NCI-H128 (cell line): ENCODE results near the gene COTL1.

Experiments used
- DNase-seq: peaks from one replicate; lab custom pipeline; 2025; ENCODE audit not compliant: unreplicated experiment; lab: John Stamatoyannopoulos, UW

Gene COTL1

GRCh38 chr16:84597931-84598351 lies 19.9 kb downstream of the COTL1 start:
- DNase-seq = no peak

- no peak for DNase-seq
These were observed 20.4 kb downstream of the COTL1 start for GRCh38 chr16:84597528-84597896.

GRCh38 chr16:84596801-84597527 lies 20.9 kb downstream of the COTL1 start:
- no peak for DNase-seq

- DNase-seq = no peak
These were observed 21.7 kb downstream of the COTL1 start for GRCh38 chr16:84596161-84596560.

- DNase-seq = no peak
These were observed 22.8 kb downstream of the COTL1 start for GRCh38 chr16:84595052-84595481.

GRCh38 chr16:84594725-84595038 lies 23.2 kb downstream of the COTL1 start:
- DNase-seq = no peak

- DNase-seq = no peak
These were observed 23.8 kb downstream of the COTL1 start for GRCh38 chr16:84593825-84594724.

- no peak for DNase-seq
These were observed 25.2 kb downstream of the COTL1 start for GRCh38 chr16:84592718-84593117.

- DNase-seq = no peak
These were observed 27.7 kb downstream of the COTL1 start for GRCh38 chr16:84589975-84590719.

- DNase-seq = no peak
These were observed 28.9 kb downstream of the COTL1 start for GRCh38 chr16:84588991-84589390.

GRCh38 chr16:84585886-84586285 lies 32.0 kb downstream of the COTL1 start:
- no peak for DNase-seq

- DNase-seq = no peak
These were observed 32.4 kb downstream of the COTL1 start for GRCh38 chr16:84585467-84585866.

- DNase-seq = no peak
These were observed 33.2 kb downstream of the COTL1 start for GRCh38 chr16:84584678-84585077.

GRCh38 chr16:84583995-84584394 lies 33.9 kb downstream of the COTL1 start:
- DNase-seq = no peak

- no peak for DNase-seq
These were observed 34.8 kb downstream of the COTL1 start for GRCh38 chr16:84582958-84583516.

GRCh38 chr16:84581158-84581557 lies 36.7 kb downstream of the COTL1 start:
- DNase-seq = no peak

GRCh38 chr16:84579936-84580335 lies 37.9 kb downstream of the COTL1 start:
- no peak for DNase-seq

- no peak for DNase-seq
These were observed 39.2 kb downstream of the COTL1 start for GRCh38 chr16:84578538-84579126.

GRCh38 chr16:84577034-84577803 lies 40.7 kb downstream of the COTL1 start:
- DNase-seq = no peak

- DNase-seq = no peak
These were observed 42.0 kb downstream of the COTL1 start for GRCh38 chr16:84575914-84576313.
